Common myeloid progenitor, CD34-positive (primary cell): ENCODE data around the gene POTEG.
"Not testable (repeated sequence)": the region's sequence is repeated elsewhere in the genome, so short reads cannot be mapped to it uniquely, and the experiment has no call there.

Source experiments
- CTCF ChIA-PET: fragments of 350-600 bp; sonication (Branson Sonifier 250); formaldehyde crosslinking; loops from one replicate; lab custom pipeline; 2021; ENCODE audit warnings: antibody characterized with exemption; lab: Charles Lee
- POLR2A ChIA-PET: fragments of 350-600 bp; sonication (Branson Sonifier 250); formaldehyde crosslinking; loops from one replicate; lab custom pipeline; 2021; ENCODE audit warnings: antibody characterized with exemption; lab: Charles Lee
- DNase-seq, 3 donors: peaks; one replicate each; pipeline versions ENCODE4 v3.0.0 to v3.0.0-alpha.2; 2013
- H3K27ac ChIP-seq, 2 experiments: 1 replicate in 1 of 2; 2 replicates in 1 of 2; pipeline ENCODE4 v1.7.0; 2013; ENCODE audit warnings: inconsistent platforms in 2 of 2, low read length in 2 of 2, mild to moderate bottlenecking in 2 of 2, low read depth in 1 of 2, moderate library complexity in 1 of 2; ENCODE audit not compliant: severe bottlenecking in 2 of 2, insufficient read depth in 1 of 2, poor library complexity in 1 of 2
- H3K27me3 ChIP-seq, 5 experiments: replicated peaks in 2 of 5; 1 replicate in 3 of 5; 2 replicates in 2 of 5; pipeline versions ENCODE4 v1.6.1 to v1.7.0; 2013; ENCODE audit warnings: low read length in 4 of 5, mild to moderate bottlenecking in 2 of 5, moderate library complexity in 2 of 5, inconsistent platforms in 1 of 5; ENCODE audit not compliant: insufficient read depth in 5 of 5, control insufficient read depth in 4 of 5
- H3K36me3 ChIP-seq, 4 experiments: 1 replicate in 2 of 4; 2 replicates in 2 of 4; pipeline versions ENCODE4 v1.6.1 to v1.7.0; 2013; ENCODE audit warnings: low read length in 3 of 4, control low read depth in 1 of 4, mild to moderate bottlenecking in 1 of 4; ENCODE audit not compliant: control insufficient read depth in 4 of 4, insufficient read depth in 4 of 4
- H3K4me1 ChIP-seq, 4 experiments: 1 replicate in 3 of 4; 2 replicates in 1 of 4; pipeline versions ENCODE4 v1.6.1 to v1.7.1; 2013; ENCODE audit warnings: low read length in 3 of 4, mild to moderate bottlenecking in 3 of 4, control low read depth in 1 of 4, inconsistent platforms in 1 of 4, moderate library complexity in 1 of 4; ENCODE audit not compliant: control insufficient read depth in 4 of 4, insufficient read depth in 4 of 4; ENCODE audit errors: control extremely low read depth in 1 of 4
- H3K4me3 ChIP-seq, 7 experiments: 1 replicate in 4 of 7; 2 replicates in 3 of 7; pipeline versions ENCODE4 v1.5.1 to v1.7.0; 2013; ENCODE audit warnings: mild to moderate bottlenecking in 7 of 7, low read length in 6 of 7, moderate library complexity in 6 of 7, inconsistent platforms in 2 of 7, low read depth in 2 of 7, control low read depth in 1 of 7; ENCODE audit not compliant: insufficient read depth in 4 of 7, control insufficient read depth in 1 of 7; ENCODE audit errors: extremely low read depth in 1 of 7
- H3K9me3 ChIP-seq, 5 experiments: 1 replicate in 4 of 5; 2 replicates in 1 of 5; pipeline versions ENCODE4 v1.6.1 to v1.7.1; 2013; ENCODE audit warnings: low read length in 4 of 5, mild to moderate bottlenecking in 2 of 5, inconsistent platforms in 1 of 5, low read depth in 1 of 5, moderate library complexity in 1 of 5; ENCODE audit not compliant: control insufficient read depth in 4 of 5, insufficient read depth in 2 of 5; ENCODE audit errors: control extremely low read depth in 1 of 5
- WGBS: methylation state at CpG from one replicate; pipeline ENCODE4 v1.1.5; 2013; ENCODE audit not compliant: insufficient coverage; 5-methylcytosine and 5-hydroxymethylcytosine counted together

Gene POTEG

DNA sequence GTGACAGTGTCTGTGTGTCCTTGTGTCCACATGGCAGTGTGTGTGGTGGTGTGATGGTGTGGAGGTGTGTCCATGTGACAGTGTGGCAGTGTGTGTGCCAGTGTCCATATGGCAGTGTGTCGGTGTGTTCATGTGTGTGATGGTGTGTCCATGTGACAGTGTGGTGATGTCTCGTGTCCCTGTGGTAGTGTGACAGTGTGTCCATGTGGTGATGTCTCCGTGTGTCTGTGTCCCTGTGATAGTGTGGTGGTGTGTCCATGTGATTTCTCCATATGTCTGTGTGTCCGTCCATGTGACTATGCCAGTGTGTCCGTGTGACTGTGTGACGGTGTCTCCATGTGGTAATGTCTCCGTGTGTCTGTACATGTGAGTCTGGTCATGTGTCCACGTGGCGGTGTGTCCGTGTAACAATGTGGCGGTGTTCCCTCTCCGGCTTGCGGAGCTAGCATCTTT is 59.7 kb downstream of the POTEG start:
- H3K9me3 ChIP-seq, H3K27ac ChIP-seq, DNase-seq, H3K4me3 ChIP-seq, CTCF ChIA-PET, POLR2A ChIA-PET, H3K27me3 ChIP-seq, H3K4me1 ChIP-seq, H3K36me3 ChIP-seq: not testable (repeated sequence)
- 40% methylated on average over 1 of the region's 13 CpGs for WGBS

DNA sequence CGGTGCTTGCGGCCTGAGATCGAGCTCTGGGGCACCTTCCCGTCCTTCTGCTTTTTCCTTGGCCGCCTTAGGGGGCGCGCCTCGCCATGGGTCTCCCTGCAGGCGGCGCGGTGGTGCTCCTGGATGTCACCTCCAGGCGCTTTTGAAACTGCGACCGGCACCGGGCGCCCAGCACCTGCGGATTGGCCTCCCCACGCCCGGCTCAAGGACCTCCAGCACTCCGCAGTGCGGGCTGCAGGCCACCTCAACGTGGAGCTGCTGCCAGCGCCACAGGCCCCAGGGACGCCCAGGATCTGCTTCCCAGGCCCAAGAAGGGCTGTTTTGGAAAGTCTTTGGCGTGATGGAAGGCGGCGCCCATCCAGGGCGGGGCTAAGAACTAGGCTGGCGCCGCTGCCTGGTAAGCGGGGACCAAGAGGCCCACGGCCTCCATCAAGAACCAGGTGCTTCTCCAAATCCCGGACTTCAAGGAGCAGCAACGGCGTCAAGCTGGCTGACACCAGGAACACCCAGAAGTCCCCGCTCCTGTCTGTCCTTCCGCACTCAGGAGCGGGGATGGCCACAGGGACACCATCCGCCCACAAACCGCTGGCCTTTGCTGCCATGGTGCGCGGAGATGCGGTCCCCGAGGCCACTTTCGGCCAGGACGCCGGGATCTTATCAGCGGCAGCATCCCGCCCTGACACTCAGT is 61.2 kb downstream of the POTEG start:
- WGBS = 62% methylated on average over 18 of the region's 49 CpGs
- CTCF ChIA-PET, DNase-seq: not testable (repeated sequence)

DNA sequence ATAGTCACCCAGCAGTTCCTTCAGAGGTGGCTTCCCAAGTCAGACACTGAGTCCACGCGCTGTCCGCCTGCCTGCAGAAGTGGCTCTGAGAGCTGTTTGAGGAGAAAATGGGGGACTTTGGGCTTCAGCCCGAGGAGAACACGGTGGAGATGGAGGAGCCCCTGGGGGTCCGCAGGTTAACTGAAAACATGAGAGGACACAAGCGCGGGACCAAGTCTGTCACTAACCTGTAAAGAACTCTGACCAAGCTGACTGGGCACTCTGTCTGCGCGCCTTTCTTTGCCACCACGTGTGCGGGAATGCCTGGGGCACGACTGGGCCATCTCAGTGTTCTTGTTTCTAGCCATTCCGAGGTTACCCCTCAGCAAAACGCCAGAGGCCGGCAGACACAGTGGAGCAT is 62.4 kb downstream of the POTEG start:
- H3K9me3 ChIP-seq, POLR2A ChIA-PET, H3K36me3 ChIP-seq, DNase-seq, H3K27me3 ChIP-seq, H3K4me3 ChIP-seq, CTCF ChIA-PET, H3K27ac ChIP-seq, H3K4me1 ChIP-seq: not testable (repeated sequence)
- no CpG with 5 or more reads among the region's 16 CpGs for WGBS

More for the DNA sequence above, 61.2 kb downstream of the POTEG start:
- H3K9me3 ChIP-seq, POLR2A ChIA-PET, H3K4me1 ChIP-seq, H3K4me3 ChIP-seq, H3K36me3 ChIP-seq, H3K27me3 ChIP-seq, H3K27ac ChIP-seq: not testable (repeated sequence)

DNA sequence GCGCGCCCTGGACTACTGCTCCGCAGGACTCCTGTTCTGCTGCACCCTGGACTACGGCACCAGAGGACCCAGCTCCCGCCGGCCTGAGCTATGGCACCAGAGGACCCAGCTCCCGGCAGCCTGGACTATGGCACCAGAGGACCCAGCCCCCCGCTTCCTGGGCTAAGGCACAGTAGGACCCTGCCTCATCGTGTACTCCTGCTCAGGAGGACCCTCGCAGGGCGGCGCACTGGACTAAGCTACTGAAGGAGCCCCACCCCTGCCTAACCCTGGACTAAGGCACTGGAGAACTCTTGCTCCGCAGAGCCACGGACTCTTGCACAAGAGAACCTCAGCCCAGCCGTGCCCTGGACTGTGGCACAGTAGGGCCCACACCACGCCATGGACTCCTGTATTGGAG is 71.3 kb downstream of the POTEG start:
- no CpG with 5 or more reads among the region's 16 CpGs for WGBS
- DNase-seq, H3K27me3 ChIP-seq, POLR2A ChIA-PET, H3K9me3 ChIP-seq, H3K4me3 ChIP-seq, H3K4me1 ChIP-seq, H3K27ac ChIP-seq, H3K36me3 ChIP-seq, CTCF ChIA-PET: not testable (repeated sequence)

DNA sequence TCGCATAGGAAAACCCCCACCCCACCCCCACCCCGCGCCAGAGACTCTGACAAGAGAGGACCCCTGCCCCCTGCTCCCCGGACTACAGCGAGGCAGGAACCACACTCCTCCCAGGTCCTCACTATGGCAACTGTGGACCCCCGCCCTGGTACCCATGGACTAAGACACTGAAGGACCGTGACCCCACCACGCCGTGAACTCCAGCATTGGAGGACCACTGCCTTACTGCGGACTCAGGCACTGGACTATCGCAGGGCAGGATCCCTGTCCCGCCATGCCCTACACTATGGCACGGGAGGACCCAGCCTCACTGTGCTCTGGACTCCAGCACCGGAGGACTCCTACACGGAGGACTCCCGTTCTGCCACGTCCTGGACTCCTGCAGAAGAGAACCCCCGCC is 71.8 kb downstream of the POTEG start:
- H3K36me3 ChIP-seq, DNase-seq, H3K4me1 ChIP-seq, H3K4me3 ChIP-seq, H3K9me3 ChIP-seq, CTCF ChIA-PET, H3K27ac ChIP-seq, H3K27me3 ChIP-seq, POLR2A ChIA-PET: not testable (repeated sequence)
- no CpG with 5 or more reads among the region's 18 CpGs for whole genome bisulfite sequencing

DNA sequence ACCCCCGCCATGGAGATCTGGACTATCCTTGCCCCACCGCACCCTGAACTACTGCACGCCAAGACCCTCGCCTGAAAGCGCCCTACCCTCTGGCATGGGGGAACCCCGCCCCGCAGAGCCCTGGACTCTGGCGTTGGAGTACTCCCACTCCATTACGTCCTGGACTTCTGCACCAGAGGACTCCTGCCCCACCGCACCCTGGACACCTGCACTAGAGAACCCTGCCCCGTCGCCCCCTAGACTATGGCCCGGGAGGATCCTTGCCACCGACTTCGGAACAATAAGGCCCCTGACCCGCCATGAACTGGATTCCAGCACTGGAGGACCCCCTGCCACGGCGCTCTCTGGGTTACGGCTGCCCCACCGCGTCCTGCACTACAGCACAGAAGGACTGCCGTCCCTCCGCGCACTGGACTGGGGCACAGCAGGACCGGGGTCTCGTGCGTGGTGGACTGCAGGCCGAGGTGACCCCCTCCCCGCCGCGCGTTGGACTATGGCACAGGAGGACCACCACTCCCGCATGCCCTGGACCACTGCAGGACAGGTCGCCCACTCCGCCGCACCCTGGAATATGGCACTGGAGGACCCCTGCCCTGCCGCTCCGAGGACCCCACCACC is 72.4 kb downstream of the POTEG start:
- H3K4me3 ChIP-seq, H3K27ac ChIP-seq, H3K36me3 ChIP-seq, DNase-seq, POLR2A ChIA-PET, H3K27me3 ChIP-seq, H3K9me3 ChIP-seq, CTCF ChIA-PET, H3K4me1 ChIP-seq: not testable (repeated sequence)
- no CpG with 5 or more reads among the region's 38 CpGs for WGBS

DNA sequence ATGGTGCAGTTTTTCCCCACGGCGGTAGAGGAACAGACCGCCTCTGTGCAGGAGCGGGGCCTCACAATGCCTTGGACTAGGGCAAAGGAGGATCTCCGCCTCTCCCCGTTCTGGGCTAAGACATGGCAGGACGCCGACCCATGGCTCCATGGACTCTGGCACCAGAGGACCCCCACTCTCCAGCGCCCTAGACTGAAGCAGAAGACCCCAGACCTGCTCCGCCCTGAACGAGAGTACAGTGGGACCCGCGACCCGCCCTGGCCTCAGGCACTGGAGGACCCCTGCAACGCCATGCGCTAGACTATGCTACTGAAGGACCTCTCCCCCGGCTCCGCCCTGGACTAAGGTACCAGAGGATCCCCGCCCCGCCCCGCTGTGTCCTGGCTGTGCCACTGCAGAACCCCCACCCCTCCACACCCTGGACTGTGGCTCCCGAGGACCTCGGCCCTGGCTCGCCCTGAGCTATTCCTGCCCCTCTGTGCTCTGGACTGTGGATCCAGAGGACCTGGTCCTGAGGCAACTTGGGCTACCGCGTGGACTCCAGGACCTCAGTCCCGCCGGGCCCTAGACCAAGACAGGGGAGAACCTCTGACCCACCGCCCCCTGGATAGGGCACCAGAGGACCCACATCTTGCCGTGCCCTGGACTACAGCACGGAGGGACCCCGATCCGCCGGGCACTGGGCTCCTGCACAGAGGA is 73.1 kb downstream of the POTEG start:
- H3K36me3 ChIP-seq, POLR2A ChIA-PET, H3K4me1 ChIP-seq, DNase-seq, CTCF ChIA-PET, H3K4me3 ChIP-seq, H3K27ac ChIP-seq, H3K9me3 ChIP-seq, H3K27me3 ChIP-seq: not testable (repeated sequence)
- no CpG with 5 or more reads among the region's 34 CpGs for WGBS
